Measurements from ENCODE around the gene HEPHL1.

Gene HEPHL1

DNA sequence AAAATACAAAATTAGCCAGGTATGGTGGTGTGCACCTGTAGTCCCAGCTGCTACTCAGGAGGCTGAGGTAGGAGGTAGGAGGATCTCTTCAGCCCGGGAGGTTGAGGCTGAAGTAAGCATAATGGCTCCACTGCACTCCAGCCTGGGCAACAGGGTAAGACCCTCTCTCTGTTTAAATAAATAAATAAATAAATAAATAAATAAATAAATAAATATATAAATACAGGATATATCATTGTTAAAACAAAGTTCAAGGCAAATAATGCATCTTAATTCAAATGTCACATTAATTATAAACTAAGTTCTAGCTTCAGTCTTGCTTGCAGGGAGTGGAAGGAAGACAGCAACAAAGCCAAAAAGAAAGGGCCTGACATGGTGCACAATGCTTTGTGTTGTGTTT, 63.0 kb downstream of the HEPHL1 start:
- Histone ChIP-seq H3K4me1 (ENCODE audit: insufficient read depth, insufficient read length) (no peaks in the 10 kb centered on the region), H3K9me3 (ENCODE audit: insufficient read depth, low read length) (no peaks in the 10 kb centered on the region), H3K36me3 (ENCODE audit: insufficient read depth, insufficient read length, low read length) (no peaks in the 10 kb centered on the region), H3K27me3 (ENCODE audit: insufficient read depth, insufficient read length) (no peaks in the 10 kb centered on the region), H3K9ac (ENCODE audit: insufficient read length, low read depth) (no peak overlapping the region), H3K4me3 (ENCODE audit: insufficient read length, low read depth) (no peak overlapping the region)
- DNase-seq (ENCODE audit: low read depth, low spot score) = no peak
- TF ChIP-seq ZNF274 (IDR thresholded peaks at IDR 0.05; ENCODE audit: low read depth, low read length) (no peak), YY1 (IDR thresholded peaks at IDR 0.05; ENCODE audit: insufficient read depth, insufficient read length) (no peak), SUZ12 (IDR thresholded peaks at IDR 0.05; ENCODE audit: extremely low read depth, insufficient read depth, insufficient read length) (no peak)

DNA sequence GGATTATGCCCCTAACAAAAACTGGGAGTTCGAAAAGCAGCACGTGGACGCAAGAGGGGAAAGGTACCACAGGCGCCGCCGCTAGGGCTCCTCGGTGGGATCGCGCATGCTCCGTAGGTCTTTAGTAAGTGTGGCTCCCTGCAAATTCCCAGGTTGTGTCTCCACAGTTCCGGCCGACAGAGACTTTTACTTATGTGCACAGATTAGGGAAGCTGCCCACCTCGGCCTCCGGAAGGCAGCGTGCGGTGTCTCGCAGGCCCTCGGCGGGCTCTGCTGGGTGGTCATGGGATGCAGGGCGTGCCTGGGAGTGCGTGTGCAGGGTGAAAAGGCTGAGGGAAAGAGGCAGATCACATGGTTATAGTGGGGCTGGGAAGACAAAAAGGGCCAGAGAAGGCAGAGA, 67.8 kb downstream of the HEPHL1 start:
- Histone ChIP-seq H3K27me3 (ENCODE audit: insufficient read depth, insufficient read length) (no peaks in the 10 kb centered on the region), H3K4me1 (ENCODE audit: insufficient read depth, insufficient read length) (no peaks in the 10 kb centered on the region), H3K9ac (ENCODE audit: insufficient read length, low read depth) (no peak overlapping the region), H3K4me3 (ENCODE audit: insufficient read length, low read depth) (no peak overlapping the region), H3K9me3 (ENCODE audit: insufficient read depth, low read length) (no peaks in the 10 kb centered on the region), H3K36me3 (ENCODE audit: insufficient read depth, insufficient read length, low read length) (no peaks in the 10 kb centered on the region)
- no peak for DNase-seq (ENCODE audit: low read depth, low spot score)
- no peak for TF ChIP-seq SUZ12 (IDR thresholded peaks at IDR 0.05; ENCODE audit: extremely low read depth, insufficient read depth, insufficient read length)
- no peak for TF ChIP-seq ZNF274 (IDR thresholded peaks at IDR 0.05; ENCODE audit: low read depth, low read length)
- TF ChIP-seq YY1 (IDR thresholded peaks at IDR 0.05; ENCODE audit: insufficient read depth, insufficient read length) = no peak

- Histone ChIP-seq H3K9me3 (ENCODE audit: insufficient read depth, low read length) (no peaks in the 10 kb centered on the region), H3K9ac (ENCODE audit: insufficient read length, low read depth) (no peak overlapping the region), H3K4me1 (ENCODE audit: insufficient read depth, insufficient read length) (no peaks in the 10 kb centered on the region), H3K27me3 (ENCODE audit: insufficient read depth, insufficient read length) (no peaks in the 10 kb centered on the region), H3K36me3 (ENCODE audit: insufficient read depth, insufficient read length, low read length) (no peaks in the 10 kb centered on the region), H3K4me3 (ENCODE audit: insufficient read length, low read depth) (no peak overlapping the region)
- DNase-seq (ENCODE audit: low read depth, low spot score) = no peak
- no peak for TF ChIP-seq YY1 (IDR thresholded peaks at IDR 0.05; ENCODE audit: insufficient read depth, insufficient read length)
- no peak for TF ChIP-seq ZNF274 (IDR thresholded peaks at IDR 0.05; ENCODE audit: low read depth, low read length)
- TF ChIP-seq SUZ12 (IDR thresholded peaks at IDR 0.05; ENCODE audit: extremely low read depth, insufficient read depth, insufficient read length) = no peak
Observed at GRCh38 chr11:94089341-94089740, 68.2 kb downstream of the HEPHL1 start.

DNA sequence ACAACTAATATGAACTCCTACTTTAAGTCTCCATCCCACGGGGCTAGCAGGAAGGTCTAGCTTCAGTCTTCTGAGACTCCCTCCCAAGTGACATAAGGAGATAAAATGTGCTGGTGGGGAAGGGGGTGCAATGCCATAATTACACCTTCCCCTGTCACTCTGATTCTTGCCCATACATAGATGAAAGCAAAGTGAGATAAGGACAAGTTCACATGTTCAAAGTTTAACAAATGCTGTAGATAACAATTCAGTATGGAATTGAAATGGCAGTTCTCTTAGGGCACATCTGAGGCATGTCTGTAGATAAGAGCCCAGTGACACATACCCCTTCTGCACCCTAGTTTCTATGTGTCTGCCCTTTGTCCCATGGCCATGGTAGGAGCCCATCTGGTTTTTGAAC, 69.2 kb downstream of the HEPHL1 start:
- Histone ChIP-seq H3K9ac (ENCODE audit: insufficient read length, low read depth) (no peak overlapping the region), H3K36me3 (ENCODE audit: insufficient read depth, insufficient read length, low read length) (no peaks in the 10 kb centered on the region), H3K4me3 (ENCODE audit: insufficient read length, low read depth) (no peak overlapping the region), H3K27me3 (ENCODE audit: insufficient read depth, insufficient read length) (no peaks in the 10 kb centered on the region), H3K4me1 (ENCODE audit: insufficient read depth, insufficient read length) (no peaks in the 10 kb centered on the region), H3K9me3 (ENCODE audit: insufficient read depth, low read length) (no peaks in the 10 kb centered on the region)
- no peak for DNase-seq (ENCODE audit: low read depth, low spot score)
- no peak for TF ChIP-seq ZNF274 (IDR thresholded peaks at IDR 0.05; ENCODE audit: low read depth, low read length)
- no peak for TF ChIP-seq YY1 (IDR thresholded peaks at IDR 0.05; ENCODE audit: insufficient read depth, insufficient read length)
- no peak for TF ChIP-seq SUZ12 (IDR thresholded peaks at IDR 0.05; ENCODE audit: extremely low read depth, insufficient read depth, insufficient read length)

DNA sequence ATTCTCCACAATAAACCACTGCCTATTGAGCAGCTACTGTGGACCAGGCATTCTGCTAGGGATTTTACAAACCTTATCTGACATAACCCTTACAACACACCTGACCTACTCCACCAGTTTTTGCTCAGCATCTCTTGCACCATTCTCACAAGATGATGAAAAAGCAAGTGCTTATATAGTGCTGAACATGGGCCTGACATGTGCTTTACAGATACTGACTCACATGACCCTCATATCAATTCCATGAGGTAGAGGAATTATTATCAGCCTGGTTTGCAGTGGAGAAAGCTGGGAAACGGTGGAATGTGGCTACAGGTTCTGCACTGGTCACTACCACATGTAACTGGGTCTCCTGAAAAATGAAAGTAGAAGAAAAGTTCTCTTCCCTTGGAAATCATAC, 69.9 kb downstream of the HEPHL1 start:
- TF ChIP-seq SUZ12 (IDR thresholded peaks at IDR 0.05; ENCODE audit: extremely low read depth, insufficient read depth, insufficient read length) (no peak), ZNF274 (IDR thresholded peaks at IDR 0.05; ENCODE audit: low read depth, low read length) (no peak), YY1 (IDR thresholded peaks at IDR 0.05; ENCODE audit: insufficient read depth, insufficient read length) (no peak)
- Histone ChIP-seq H3K27me3 (ENCODE audit: insufficient read depth, insufficient read length) (no peaks in the 10 kb centered on the region), H3K36me3 (ENCODE audit: insufficient read depth, insufficient read length, low read length) (no peaks in the 10 kb centered on the region), H3K4me1 (ENCODE audit: insufficient read depth, insufficient read length) (no peaks in the 10 kb centered on the region), H3K4me3 (ENCODE audit: insufficient read length, low read depth) (no peak overlapping the region), H3K9me3 (ENCODE audit: insufficient read depth, low read length) (no peaks in the 10 kb centered on the region), H3K9ac (ENCODE audit: insufficient read length, low read depth) (no peak overlapping the region)
- DNase-seq (ENCODE audit: low read depth, low spot score) = no peak

DNA sequence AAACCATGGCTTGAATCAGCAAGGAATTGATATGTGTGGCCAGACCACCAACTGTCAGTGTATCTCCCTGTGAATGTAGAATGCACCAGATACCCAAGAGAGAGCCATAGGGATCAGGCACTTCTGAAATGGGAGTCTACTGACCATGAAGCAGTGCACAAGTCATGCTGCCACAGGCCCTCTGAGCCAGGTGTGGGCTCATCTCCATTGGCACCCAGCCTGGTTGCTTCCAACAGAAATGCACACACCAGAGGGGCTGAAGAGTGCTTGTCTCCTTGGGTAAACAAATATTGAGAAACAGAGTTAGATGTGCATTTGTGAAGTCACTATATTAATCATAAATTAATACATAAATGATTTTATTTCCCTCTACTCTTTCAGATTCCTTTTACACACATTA, 79.1 kb downstream of the HEPHL1 start:
- H3K27me3 ChIP-seq (ENCODE audit: insufficient read depth, insufficient read length) = no peaks in the 10 kb centered on the region
- H3K9ac ChIP-seq (ENCODE audit: insufficient read length, low read depth) = no peak overlapping the region
- TF ChIP-seq SUZ12 (IDR thresholded peaks at IDR 0.05; ENCODE audit: extremely low read depth, insufficient read depth, insufficient read length) = no peak
- TF ChIP-seq ZNF274 (IDR thresholded peaks at IDR 0.05; ENCODE audit: low read depth, low read length) = no peak
- no peak for TF ChIP-seq YY1 (IDR thresholded peaks at IDR 0.05; ENCODE audit: insufficient read depth, insufficient read length)
- no peak overlapping the region for H3K4me3 ChIP-seq (ENCODE audit: insufficient read length, low read depth)
- DNase-seq (ENCODE audit: low read depth, low spot score) = no peak
- H3K4me1 ChIP-seq (ENCODE audit: insufficient read depth, insufficient read length) = no peaks in the 10 kb centered on the region
- H3K9me3 ChIP-seq (ENCODE audit: insufficient read depth, low read length) = peaks cover 9% of the 10 kb centered on the region
- H3K36me3 ChIP-seq (ENCODE audit: insufficient read depth, insufficient read length, low read length) = no peaks in the 10 kb centered on the region

- no peak for TF ChIP-seq SUZ12 (IDR thresholded peaks at IDR 0.05; ENCODE audit: extremely low read depth, insufficient read depth, insufficient read length)
- TF ChIP-seq YY1 (IDR thresholded peaks at IDR 0.05; ENCODE audit: insufficient read depth, insufficient read length) = no peak
- TF ChIP-seq ZNF274 (IDR thresholded peaks at IDR 0.05; ENCODE audit: low read depth, low read length) = no peak
- no peaks in the 10 kb centered on the region for H3K36me3 ChIP-seq (ENCODE audit: insufficient read depth, insufficient read length, low read length)
- H3K9ac ChIP-seq (ENCODE audit: insufficient read length, low read depth) = no peak overlapping the region
- H3K9me3 ChIP-seq (ENCODE audit: insufficient read depth, low read length) = peaks cover 10% of the 10 kb centered on the region
- H3K27me3 ChIP-seq (ENCODE audit: insufficient read depth, insufficient read length) = no peaks in the 10 kb centered on the region
- no peak overlapping the region for H3K4me3 ChIP-seq (ENCODE audit: insufficient read length, low read depth)
- DNase-seq (ENCODE audit: low read depth, low spot score) = no peak
- H3K4me1 ChIP-seq (ENCODE audit: insufficient read depth, insufficient read length) = no peaks in the 10 kb centered on the region
Observed at GRCh38 chr11:94103471-94103870, 82.3 kb downstream of the HEPHL1 start.

- H3K27me3 ChIP-seq (ENCODE audit: insufficient read depth, insufficient read length) = no peaks in the 10 kb centered on the region
- H3K4me1 ChIP-seq (ENCODE audit: insufficient read depth, insufficient read length) = no peaks in the 10 kb centered on the region
- no peak for DNase-seq (ENCODE audit: low read depth, low spot score)
- peaks cover 16% of the 10 kb centered on the region for H3K9me3 ChIP-seq (ENCODE audit: insufficient read depth, low read length)
- no peak overlapping the region for H3K4me3 ChIP-seq (ENCODE audit: insufficient read length, low read depth)
- no peak overlapping the region for H3K9ac ChIP-seq (ENCODE audit: insufficient read length, low read depth)
- TF ChIP-seq ZNF274 (IDR thresholded peaks at IDR 0.05; ENCODE audit: low read depth, low read length) = no peak
- TF ChIP-seq SUZ12 (IDR thresholded peaks at IDR 0.05; ENCODE audit: extremely low read depth, insufficient read depth, insufficient read length) = no peak
- no peak for TF ChIP-seq YY1 (IDR thresholded peaks at IDR 0.05; ENCODE audit: insufficient read depth, insufficient read length)
- no peaks in the 10 kb centered on the region for H3K36me3 ChIP-seq (ENCODE audit: insufficient read depth, insufficient read length, low read length)
Observed at GRCh38 chr11:94104734-94105133, 83.6 kb downstream of the HEPHL1 start.
